ENCODE results near the gene FTO. TPM values are rescaled to one million over a fixed set of nuclear protein-coding genes. Genes with fewer than 3 reads are reported as not detected.

Gene FTO
- total and polyA plus RNA-seq, 2 of the 8 experiments (the other 6 are each of a cell fraction or from before 2014, with no cell fraction given), result 34.5 to 59.8 TPM

DNA sequence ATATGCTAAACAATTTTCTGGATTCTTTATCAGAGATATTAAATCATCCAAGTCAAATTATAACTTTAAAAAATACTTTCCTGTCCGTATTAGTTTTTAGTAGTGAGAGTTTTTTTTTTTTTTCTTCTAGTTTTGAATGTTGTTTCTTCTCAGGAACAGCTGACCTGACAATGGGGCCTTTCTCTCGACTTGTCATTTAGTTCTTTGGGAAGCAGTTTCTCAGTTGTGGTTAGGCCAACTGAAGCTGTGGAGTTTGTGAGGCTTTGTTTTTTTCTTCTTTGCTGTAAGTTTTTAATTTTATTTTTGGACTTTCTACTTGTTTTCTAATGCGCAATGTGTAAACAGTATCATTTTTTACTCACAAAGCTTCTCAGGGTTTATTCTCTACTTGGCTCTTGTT is 140.8 kb downstream of the FTO start (continued):
- TF ChIP-seq, protein P1, sequence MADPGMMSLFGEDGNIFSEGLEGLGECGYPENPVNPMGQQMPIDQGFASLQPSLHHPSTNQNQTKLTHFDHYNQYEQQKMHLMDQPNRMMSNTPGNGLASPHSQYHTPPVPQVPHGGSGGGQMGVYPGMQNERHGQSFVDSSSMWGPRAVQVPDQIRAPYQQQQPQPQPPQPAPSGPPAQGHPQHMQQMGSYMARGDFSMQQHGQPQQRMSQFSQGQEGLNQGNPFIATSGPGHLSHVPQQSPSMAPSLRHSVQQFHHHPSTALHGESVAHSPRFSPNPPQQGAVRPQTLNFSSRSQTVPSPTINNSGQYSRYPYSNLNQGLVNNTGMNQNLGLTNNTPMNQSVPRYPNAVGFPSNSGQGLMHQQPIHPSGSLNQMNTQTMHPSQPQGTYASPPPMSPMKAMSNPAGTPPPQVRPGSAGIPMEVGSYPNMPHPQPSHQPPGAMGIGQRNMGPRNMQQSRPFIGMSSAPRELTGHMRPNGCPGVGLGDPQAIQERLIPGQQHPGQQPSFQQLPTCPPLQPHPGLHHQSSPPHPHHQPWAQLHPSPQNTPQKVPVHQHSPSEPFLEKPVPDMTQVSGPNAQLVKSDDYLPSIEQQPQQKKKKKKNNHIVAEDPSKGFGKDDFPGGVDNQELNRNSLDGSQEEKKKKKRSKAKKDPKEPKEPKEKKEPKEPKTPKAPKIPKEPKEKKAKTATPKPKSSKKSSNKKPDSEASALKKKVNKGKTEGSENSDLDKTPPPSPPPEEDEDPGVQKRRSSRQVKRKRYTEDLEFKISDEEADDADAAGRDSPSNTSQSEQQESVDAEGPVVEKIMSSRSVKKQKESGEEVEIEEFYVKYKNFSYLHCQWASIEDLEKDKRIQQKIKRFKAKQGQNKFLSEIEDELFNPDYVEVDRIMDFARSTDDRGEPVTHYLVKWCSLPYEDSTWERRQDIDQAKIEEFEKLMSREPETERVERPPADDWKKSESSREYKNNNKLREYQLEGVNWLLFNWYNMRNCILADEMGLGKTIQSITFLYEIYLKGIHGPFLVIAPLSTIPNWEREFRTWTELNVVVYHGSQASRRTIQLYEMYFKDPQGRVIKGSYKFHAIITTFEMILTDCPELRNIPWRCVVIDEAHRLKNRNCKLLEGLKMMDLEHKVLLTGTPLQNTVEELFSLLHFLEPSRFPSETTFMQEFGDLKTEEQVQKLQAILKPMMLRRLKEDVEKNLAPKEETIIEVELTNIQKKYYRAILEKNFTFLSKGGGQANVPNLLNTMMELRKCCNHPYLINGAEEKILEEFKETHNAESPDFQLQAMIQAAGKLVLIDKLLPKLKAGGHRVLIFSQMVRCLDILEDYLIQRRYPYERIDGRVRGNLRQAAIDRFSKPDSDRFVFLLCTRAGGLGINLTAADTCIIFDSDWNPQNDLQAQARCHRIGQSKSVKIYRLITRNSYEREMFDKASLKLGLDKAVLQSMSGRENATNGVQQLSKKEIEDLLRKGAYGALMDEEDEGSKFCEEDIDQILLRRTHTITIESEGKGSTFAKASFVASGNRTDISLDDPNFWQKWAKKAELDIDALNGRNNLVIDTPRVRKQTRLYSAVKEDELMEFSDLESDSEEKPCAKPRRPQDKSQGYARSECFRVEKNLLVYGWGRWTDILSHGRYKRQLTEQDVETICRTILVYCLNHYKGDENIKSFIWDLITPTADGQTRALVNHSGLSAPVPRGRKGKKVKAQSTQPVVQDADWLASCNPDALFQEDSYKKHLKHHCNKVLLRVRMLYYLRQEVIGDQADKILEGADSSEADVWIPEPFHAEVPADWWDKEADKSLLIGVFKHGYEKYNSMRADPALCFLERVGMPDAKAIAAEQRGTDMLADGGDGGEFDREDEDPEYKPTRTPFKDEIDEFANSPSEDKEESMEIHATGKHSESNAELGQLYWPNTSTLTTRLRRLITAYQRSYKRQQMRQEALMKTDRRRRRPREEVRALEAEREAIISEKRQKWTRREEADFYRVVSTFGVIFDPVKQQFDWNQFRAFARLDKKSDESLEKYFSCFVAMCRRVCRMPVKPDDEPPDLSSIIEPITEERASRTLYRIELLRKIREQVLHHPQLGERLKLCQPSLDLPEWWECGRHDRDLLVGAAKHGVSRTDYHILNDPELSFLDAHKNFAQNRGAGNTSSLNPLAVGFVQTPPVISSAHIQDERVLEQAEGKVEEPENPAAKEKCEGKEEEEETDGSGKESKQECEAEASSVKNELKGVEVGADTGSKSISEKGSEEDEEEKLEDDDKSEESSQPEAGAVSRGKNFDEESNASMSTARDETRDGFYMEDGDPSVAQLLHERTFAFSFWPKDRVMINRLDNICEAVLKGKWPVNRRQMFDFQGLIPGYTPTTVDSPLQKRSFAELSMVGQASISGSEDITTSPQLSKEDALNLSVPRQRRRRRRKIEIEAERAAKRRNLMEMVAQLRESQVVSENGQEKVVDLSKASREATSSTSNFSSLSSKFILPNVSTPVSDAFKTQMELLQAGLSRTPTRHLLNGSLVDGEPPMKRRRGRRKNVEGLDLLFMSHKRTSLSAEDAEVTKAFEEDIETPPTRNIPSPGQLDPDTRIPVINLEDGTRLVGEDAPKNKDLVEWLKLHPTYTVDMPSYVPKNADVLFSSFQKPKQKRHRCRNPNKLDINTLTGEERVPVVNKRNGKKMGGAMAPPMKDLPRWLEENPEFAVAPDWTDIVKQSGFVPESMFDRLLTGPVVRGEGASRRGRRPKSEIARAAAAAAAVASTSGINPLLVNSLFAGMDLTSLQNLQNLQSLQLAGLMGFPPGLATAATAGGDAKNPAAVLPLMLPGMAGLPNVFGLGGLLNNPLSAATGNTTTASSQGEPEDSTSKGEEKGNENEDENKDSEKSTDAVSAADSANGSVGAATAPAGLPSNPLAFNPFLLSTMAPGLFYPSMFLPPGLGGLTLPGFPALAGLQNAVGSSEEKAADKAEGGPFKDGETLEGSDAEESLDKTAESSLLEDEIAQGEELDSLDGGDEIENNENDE (IDR thresholded peaks at IDR 0.05; ENCODE audit: insufficient replicate concordance, low read length), result no peak
- TF ChIP-seq TAF7 (optimal IDR thresholded peaks at IDR 0.05; ENCODE audit: borderline replicate concordance, low read depth, low read length) (no peak), BRCA1 (IDR thresholded peaks at IDR 0.05; ENCODE audit: low read depth, low read length) (no peak), GTF2F1 (IDR thresholded peaks at IDR 0.05; ENCODE audit: borderline replicate concordance, low read depth, low read length) (no peak)

Data from H1 (cell line).